IMR-90 (cell line): Measurements from ENCODE around the gene COL15A1. TPM values are rescaled to one million over a fixed set of nuclear protein-coding genes. Genes with fewer than 3 reads are reported as not detected.
"Not testable (repeated sequence)": the region's sequence is repeated elsewhere in the genome, so short reads cannot be mapped to it uniquely, and the experiment has no call there.

Experiments used
- ATAC-seq: fragments of 200-7000 bp; cut with Tn5 transposase; 2 replicates; pipeline ENCODE4 v1.9.1; 2020; ENCODE audit warnings: low read depth, mild to moderate bottlenecking, moderate library complexity
- BruUV-seq: library from RNA; stranded (reverse); fragments of 400-500 nt; replicated peaks from 2 replicates; lab custom pipeline; 2021; lab: Mats Ljungman, UMichigan
- CTCF ChIA-PET: fragments of 300-600 bp; formaldehyde crosslinking; extraction: SDS; loops from one replicate; lab custom pipeline; 2021; ENCODE audit warnings: antibody characterized with exemption; lab: Yijun Ruan, JAX
- POLR2A ChIA-PET: fragments of 300-600 bp; sonication (Branson Sonifier 250); formaldehyde crosslinking; loops from one replicate; lab custom pipeline; 2022; ENCODE audit warnings: antibody characterized with exemption; ENCODE audit not compliant: unreplicated experiment; lab: Charles Lee
- DNase-seq: peaks from one replicate; pipeline ENCODE4 v3.0.0; 2013
- H2AFZ ChIP-seq: replicated peaks from 2 replicates; pipeline ENCODE3; 2013; ENCODE audit warnings: low read length, mild to moderate bottlenecking; ENCODE audit not compliant: poor library complexity
- H2AK5ac ChIP-seq: 2 replicates; pipeline ENCODE4 v1.6.1; 2013; ENCODE audit warnings: low read depth, low read length, inconsistent platforms
- H2AK9ac ChIP-seq: replicated peaks from 2 replicates; pipeline ENCODE3; 2013; ENCODE audit warnings: mild to moderate bottlenecking, low read depth, low read length, moderate library complexity; ENCODE audit not compliant: poor library complexity
- H2BK120ac ChIP-seq: 2 replicates; pipeline ENCODE4 v1.6.1; 2013; ENCODE audit warnings: low read depth, low read length, inconsistent platforms
- H2BK15ac ChIP-seq: 3 replicates; pipeline ENCODE4 v1.6.1; 2013; ENCODE audit warnings: low read depth, low read length, inconsistent platforms
- H2BK20ac ChIP-seq: 2 replicates; pipeline ENCODE4 v1.6.1; 2013; ENCODE audit warnings: low read depth, mild to moderate bottlenecking, inconsistent platforms, low read length, moderate library complexity
- H2BK5ac ChIP-seq: 2 replicates; pipeline ENCODE4 v1.6.1; 2013; ENCODE audit warnings: mild to moderate bottlenecking, low read depth, low read length, inconsistent platforms; ENCODE audit not compliant: poor library complexity, severe bottlenecking
- H3K14ac ChIP-seq: replicated peaks from 2 replicates; pipeline ENCODE4 v1.6.1; 2013; ENCODE audit warnings: low read depth, low read length, inconsistent platforms
- H3K18ac ChIP-seq: 2 replicates; pipeline ENCODE4 v1.6.1; 2013; ENCODE audit warnings: low read depth, low read length, control low read depth
- H3K23ac ChIP-seq: 2 replicates; pipeline ENCODE4 v1.6.1; 2013; ENCODE audit warnings: low read depth, low read length, inconsistent platforms
- H3K27ac ChIP-seq: 2 replicates; pipeline ENCODE4 v1.5.1; 2013; ENCODE audit warnings: mild to moderate bottlenecking, control low read depth, low read length; ENCODE audit not compliant: insufficient read depth
- H3K27me3 ChIP-seq: 2 replicates; pipeline ENCODE4 v1.6.1; 2013; ENCODE audit warnings: low read length; ENCODE audit not compliant: control insufficient read depth, insufficient read depth
- H3K36me3 ChIP-seq: 2 replicates; pipeline ENCODE4 v1.6.1; 2013; ENCODE audit warnings: low read length, mixed read lengths; ENCODE audit not compliant: control insufficient read depth, insufficient read depth
- H3K4ac ChIP-seq: 2 replicates; pipeline ENCODE4 v1.6.1; 2013; ENCODE audit warnings: low read depth, low read length, inconsistent platforms
- H3K4me1 ChIP-seq: 2 replicates; pipeline ENCODE4 v1.6.1; 2013; ENCODE audit warnings: low read length, mixed read lengths; ENCODE audit not compliant: control insufficient read depth, insufficient read depth
- H3K4me2 ChIP-seq: 2 replicates; pipeline ENCODE4 v1.6.1; 2013; ENCODE audit warnings: low read depth, mild to moderate bottlenecking, control low read depth, low read length, moderate library complexity
- H3K4me3 ChIP-seq: 2 replicates; pipeline ENCODE4 v1.5.1; 2013; ENCODE audit warnings: low read depth, mild to moderate bottlenecking, control low read depth, low read length, moderate library complexity; ENCODE audit not compliant: insufficient read depth
- H3K56ac ChIP-seq: 2 replicates; pipeline ENCODE4 v1.6.1; 2013; ENCODE audit warnings: low read length, inconsistent platforms; ENCODE audit not compliant: insufficient read depth; ENCODE audit errors: extremely low read depth
- H3K79me1 ChIP-seq, 2 experiments: 2 replicates each; pipeline ENCODE4 v1.6.1; 2013; ENCODE audit warnings: low read length in 2 of 2, inconsistent platforms in 1 of 2, low read depth in 1 of 2
- H3K9ac ChIP-seq: 2 replicates; pipeline ENCODE4 v1.6.1; 2013; ENCODE audit warnings: low read depth, low read length, control low read depth
- H3K9me1 ChIP-seq: 2 replicates; pipeline ENCODE4 v1.6.1; 2013; ENCODE audit warnings: low read length, inconsistent platforms; ENCODE audit not compliant: insufficient read depth
- H3K9me3 ChIP-seq: 2 replicates; pipeline ENCODE4 v1.6.1; 2013; ENCODE audit warnings: low read length; ENCODE audit not compliant: control insufficient read depth, insufficient read depth
- H4K20me1 ChIP-seq: 2 replicates; pipeline ENCODE4 v1.6.1; 2013; ENCODE audit warnings: low read length, inconsistent platforms; ENCODE audit not compliant: insufficient read depth
- H4K5ac ChIP-seq: 2 replicates; pipeline ENCODE4 v1.6.1; 2013; ENCODE audit warnings: mild to moderate bottlenecking, low read depth, low read length, control low read depth
- H4K8ac ChIP-seq, 2 experiments: 2 replicates each; pipeline ENCODE4 v1.6.1; 2013; ENCODE audit warnings: low read depth in 2 of 2, low read length in 2 of 2, control low read depth in 1 of 2, inconsistent platforms in 1 of 2
- H4K91ac ChIP-seq: 2 replicates; pipeline ENCODE4 v1.6.1; 2013; ENCODE audit warnings: low read depth, low read length, inconsistent platforms; ENCODE audit not compliant: insufficient read depth
- WGBS, 2 experiments: methylation state at CpG; one replicate each; pipeline versions ENCODE4 v1.1.5 to v1.1.7; 2013; ENCODE audit warnings: missing lambda C conversion rate in 2 of 2; ENCODE audit not compliant: insufficient read length in 1 of 2; ENCODE audit errors: extremely low coverage in 2 of 2; 5-methylcytosine and 5-hydroxymethylcytosine counted together
- dilution Hi-C: fragments of 300-500 bp; cut with HindIII; formaldehyde crosslinking; loops from one replicate; pipeline ENCODE4 v1.14.3; 2018; ENCODE audit warnings: low sequenced_read_pairs; ENCODE audit not compliant: unreplicated experiment
- in situ Hi-C: fragments of 300-500 bp; cut with MboI; formaldehyde crosslinking; loops from 3 replicates; pipeline ENCODE4 v1.14.3; 2019; ENCODE audit warnings: low sequenced_read_pairs, inconsistent platforms, mixed read lengths
- intact Hi-C: fragments of 100-400 bp; cut with micrococcal nuclease; formaldehyde crosslinking; loops from 2 replicates; pipeline ENCODE4 v1.10.0; 2022
- polyA plus RNA-seq, 3 experiments: library from polyadenylated mRNA; depleted of rRNA; stranded (reverse); fragments of >200 nt; gene quantifications; 2 replicates each; pipeline ENCODE4 v1.2.3, GENCODE V29; 2012; ENCODE audit warnings: low replicate concordance in 1 of 3
- total RNA-seq: library from RNA; depleted of rRNA; stranded (reverse); fragments of >200 nt; gene quantifications from 2 replicates; pipeline ENCODE4 v1.2.3, GENCODE V29; 2012

COL15A1 gene
- total and polyA plus RNA-seq, 2 of the 4 experiments (the other 2 are of a cell fraction): 2.2 to 3.7 TPM

GRCh38 chr9:98901843-98902242 is 41.9 kb upstream of the COL15A1 start:
- H3K14ac ChIP-seq, H3K4me2 ChIP-seq, in situ Hi-C loops, H2AK9ac ChIP-seq, dilution Hi-C loops, intact Hi-C loops, H3K4ac ChIP-seq, ATAC-seq, H3K56ac ChIP-seq, H3K36me3 ChIP-seq, H2AFZ ChIP-seq, H4K20me1 ChIP-seq, H4K8ac ChIP-seq, H3K79me1 ChIP-seq, H4K5ac ChIP-seq, BruUV-seq, H3K9ac ChIP-seq, H3K23ac ChIP-seq, H3K9me1 ChIP-seq, CTCF ChIA-PET, POLR2A ChIA-PET, DNase-seq, H3K27ac ChIP-seq, H2BK20ac ChIP-seq, H3K4me3 ChIP-seq, H3K27me3 ChIP-seq, H3K18ac ChIP-seq, H2BK5ac ChIP-seq, H3K9me3 ChIP-seq: not testable (repeated sequence)
- WGBS, 2 experiments: no CpG with 5 or more reads among the region's 3 CpGs
- H3K4me1 ChIP-seq: peaks cover 12% of the 10 kb centered on the region
- peak overlapping the region; percentile 38; the same call in 1 of the 3 replicates for H2BK15ac ChIP-seq
- peak overlapping the region; percentile 53; the same call in 1 of the 2 replicates for H2AK5ac ChIP-seq
- H2BK120ac ChIP-seq: peak overlapping the region; percentile 42
- H4K91ac ChIP-seq: peak overlapping the region; percentile 7; the same call in 1 of the 2 replicates
